Smooth muscle cell (in vitro differentiated cells): ENCODE measurements around the gene POTEF. TPM values are rescaled to one million over a fixed set of nuclear protein-coding genes. Genes with fewer than 3 reads are reported as not detected.
"Not testable (repeated sequence)": the region's sequence is repeated elsewhere in the genome, so short reads cannot be mapped to it uniquely, and the experiment has no call there.

Experiments used
- DNase-seq: peaks from one replicate; lab custom pipeline; 2025; ENCODE audit not compliant: unreplicated experiment; lab: John Stamatoyannopoulos, UW
- H2AFZ ChIP-seq: fragments of 200-600 bp; sonication (generic); 2 replicates; pipeline ENCODE4 v1.6.0; 2016; ENCODE audit warnings: antibody characterized with exemption, low read depth, mild to moderate bottlenecking
- H3F3A ChIP-seq: fragments of 200-600 bp; sonication (generic); 2 replicates; pipeline ENCODE4 v1.6.0; 2017; ENCODE audit warnings: antibody characterized with exemption, low read depth
- H3K27ac ChIP-seq: fragments of 200-600 bp; sonication (generic); 2 replicates; pipeline ENCODE4 v1.5.1; 2016; ENCODE audit warnings: low read depth, mild to moderate bottlenecking
- H3K27me3 ChIP-seq: fragments of 200-600 bp; sonication (generic); 2 replicates; pipeline ENCODE4 v1.6.1; 2016; ENCODE audit warnings: low read depth, mild to moderate bottlenecking
- H3K36me3 ChIP-seq: fragments of 200-600 bp; sonication (generic); 2 replicates; pipeline ENCODE4 v1.5.1; 2016; ENCODE audit warnings: low read depth
- H3K4me1 ChIP-seq: fragments of 200-600 bp; sonication (generic); 2 replicates; pipeline ENCODE4 v1.5.1; 2016; ENCODE audit warnings: low read depth
- H3K4me2 ChIP-seq: fragments of 200-600 bp; sonication (generic); 2 replicates; pipeline ENCODE4 v1.6.0; 2016; ENCODE audit warnings: mild to moderate bottlenecking
- H3K4me3 ChIP-seq: fragments of 200-600 bp; sonication (generic); 2 replicates; pipeline ENCODE4 v1.5.1; 2016; ENCODE audit warnings: mild to moderate bottlenecking
- H3K79me2 ChIP-seq: fragments of 200-600 bp; sonication (generic); 2 replicates; pipeline ENCODE4 v1.6.0; 2016; ENCODE audit warnings: low read depth, mild to moderate bottlenecking
- H3K9ac ChIP-seq: fragments of 200-600 bp; sonication (generic); 2 replicates; pipeline ENCODE4 v1.6.0; 2016; ENCODE audit warnings: low read depth
- H3K9me3 ChIP-seq: fragments of 200-600 bp; sonication (generic); replicated peaks from 2 replicates; pipeline ENCODE4 v1.5.1; 2016; ENCODE audit warnings: low read depth
- H4K20me1 ChIP-seq: fragments of 200-600 bp; sonication (generic); 2 replicates; pipeline ENCODE4 v1.6.0; 2016; ENCODE audit warnings: low read depth
- WGBS: methylation state at CpG from one replicate; pipeline ENCODE4 v1.1.7; 2016; ENCODE audit warnings: low lambda C conversion rate; 5-methylcytosine and 5-hydroxymethylcytosine counted together
- polyA plus RNA-seq: library from polyadenylated mRNA; unstranded; fragments of >200 nt; fragmentation: Nextera tagmentation; extraction: Ambion mirVana; gene quantifications from 2 replicates; pipeline ENCODE4 v1.2.1, GENCODE V29; 2016
- total RNA-seq: library from RNA; depleted of rRNA; stranded (reverse); fragments of >200 nt; gene quantifications from 2 replicates; pipeline ENCODE4 v1.2.3, GENCODE V29; 2014
- TF ChIP-seq, protein P1 (sequence below): fragments of 200-600 bp; sonication (generic); IDR thresholded peaks from 2 replicates; pipeline ENCODE4 v1.5.1; 2017; ENCODE audit warnings: borderline replicate concordance, mild to moderate bottlenecking, antibody characterized with exemption; ENCODE audit not compliant: insufficient read depth, poor library complexity, severe bottlenecking

The POTEF gene
- total and polyA plus RNA-seq, 2 experiments from 2014 or later = 2.8 to 9.7 TPM

- not testable (repeated sequence) for H3K9ac ChIP-seq, H3K9me3 ChIP-seq, H3K36me3 ChIP-seq, H2AFZ ChIP-seq, DNase-seq, H3F3A ChIP-seq, H3K4me3 ChIP-seq, H3K27ac ChIP-seq, H3K4me2 ChIP-seq, H3K4me1 ChIP-seq, H3K27me3 ChIP-seq, H4K20me1 ChIP-seq
- 95% methylated on average over 6 of the region's 13 CpGs for WGBS
- H3K79me2 ChIP-seq = peaks cover 23% of the 10 kb centered on the region
Observed at GRCh38 chr2:130138326-130138725, 9.3 kb upstream of the POTEF start.

- not testable (repeated sequence) for H3K4me2 ChIP-seq, H2AFZ ChIP-seq, H4K20me1 ChIP-seq, H3F3A ChIP-seq, H3K9ac ChIP-seq, DNase-seq, H3K9me3 ChIP-seq, H3K36me3 ChIP-seq, H3K27me3 ChIP-seq, H3K27ac ChIP-seq, H3K4me1 ChIP-seq, H3K4me3 ChIP-seq
- WGBS = 98% methylated on average over 5 of the region's 5 CpGs
- H3K79me2 ChIP-seq = peaks cover 35% of the 10 kb centered on the region
Observed at GRCh38 chr2:130137118-130137517, 8.1 kb upstream of the POTEF start.

DNA sequence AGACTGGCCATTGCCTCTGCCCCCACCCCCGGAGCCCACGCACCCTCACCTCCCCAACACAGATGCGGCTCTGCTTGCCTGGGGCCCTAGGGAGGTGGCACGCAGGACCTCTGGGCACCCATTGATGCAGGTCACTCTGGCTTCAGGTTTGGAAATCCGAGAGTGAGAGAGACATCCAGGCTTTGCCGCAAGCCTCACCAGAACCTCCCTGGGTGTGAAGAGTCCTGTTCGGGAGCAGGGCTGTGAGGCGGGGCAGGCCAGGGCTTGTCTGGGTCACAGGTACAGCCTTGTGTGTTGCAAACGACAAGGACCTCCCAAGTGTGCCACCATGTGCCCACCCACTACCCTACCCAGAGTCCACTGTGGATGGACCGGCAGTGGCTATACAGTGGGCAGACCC, 7.5 kb upstream of the POTEF start:
- not testable (repeated sequence) for H3K27me3 ChIP-seq, H3F3A ChIP-seq, H3K4me2 ChIP-seq, H4K20me1 ChIP-seq, H3K4me1 ChIP-seq, H3K9ac ChIP-seq, H3K36me3 ChIP-seq, H3K9me3 ChIP-seq, H3K4me3 ChIP-seq, H2AFZ ChIP-seq, DNase-seq, H3K27ac ChIP-seq
- 93% methylated on average over 9 of the region's 10 CpGs for WGBS
- H3K79me2 ChIP-seq = peaks cover 39% of the 10 kb centered on the region

- no peak overlapping the region for H3K4me3 ChIP-seq
- 97% methylated on average over 14 of the region's 15 CpGs for WGBS
- H3K27ac ChIP-seq = no peak overlapping the region
- H2AFZ ChIP-seq = no peak overlapping the region
- H3K9ac ChIP-seq = no peak overlapping the region
- H3K27me3 ChIP-seq = no peaks in the 10 kb centered on the region
- DNase-seq = no peak
- no peaks in the 10 kb centered on the region for H3K4me1 ChIP-seq
- no peaks in the 10 kb centered on the region for H4K20me1 ChIP-seq
- no peaks in the 10 kb centered on the region for H3K9me3 ChIP-seq
- H3F3A ChIP-seq = no peaks in the 10 kb centered on the region
- no peaks in the 10 kb centered on the region for H3K36me3 ChIP-seq
- TF ChIP-seq, protein P1, sequence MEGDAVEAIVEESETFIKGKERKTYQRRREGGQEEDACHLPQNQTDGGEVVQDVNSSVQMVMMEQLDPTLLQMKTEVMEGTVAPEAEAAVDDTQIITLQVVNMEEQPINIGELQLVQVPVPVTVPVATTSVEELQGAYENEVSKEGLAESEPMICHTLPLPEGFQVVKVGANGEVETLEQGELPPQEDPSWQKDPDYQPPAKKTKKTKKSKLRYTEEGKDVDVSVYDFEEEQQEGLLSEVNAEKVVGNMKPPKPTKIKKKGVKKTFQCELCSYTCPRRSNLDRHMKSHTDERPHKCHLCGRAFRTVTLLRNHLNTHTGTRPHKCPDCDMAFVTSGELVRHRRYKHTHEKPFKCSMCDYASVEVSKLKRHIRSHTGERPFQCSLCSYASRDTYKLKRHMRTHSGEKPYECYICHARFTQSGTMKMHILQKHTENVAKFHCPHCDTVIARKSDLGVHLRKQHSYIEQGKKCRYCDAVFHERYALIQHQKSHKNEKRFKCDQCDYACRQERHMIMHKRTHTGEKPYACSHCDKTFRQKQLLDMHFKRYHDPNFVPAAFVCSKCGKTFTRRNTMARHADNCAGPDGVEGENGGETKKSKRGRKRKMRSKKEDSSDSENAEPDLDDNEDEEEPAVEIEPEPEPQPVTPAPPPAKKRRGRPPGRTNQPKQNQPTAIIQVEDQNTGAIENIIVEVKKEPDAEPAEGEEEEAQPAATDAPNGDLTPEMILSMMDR = no peak
- no peak overlapping the region for H3K4me2 ChIP-seq
- H3K79me2 ChIP-seq = peaks cover 39% of the 10 kb centered on the region
Observed at GRCh38 chr2:130135692-130136541, 6.9 kb upstream of the POTEF start.

GRCh38 chr2:130128464-130128863, 558 bp downstream of the POTEF start:
- H3K9me3 ChIP-seq, H3K36me3 ChIP-seq, H3K4me1 ChIP-seq, H3F3A ChIP-seq, H3K9ac ChIP-seq, H2AFZ ChIP-seq, H4K20me1 ChIP-seq, H3K27me3 ChIP-seq, DNase-seq, H3K27ac ChIP-seq: not testable (repeated sequence)
- 19% methylated on average over 8 of the region's 14 CpGs for WGBS
- peak overlapping the region; percentile 53 for H3K4me3 ChIP-seq
- peak overlapping the region; percentile 80 for H3K4me2 ChIP-seq
- peaks cover 17% of the 10 kb centered on the region for H3K79me2 ChIP-seq

DNA sequence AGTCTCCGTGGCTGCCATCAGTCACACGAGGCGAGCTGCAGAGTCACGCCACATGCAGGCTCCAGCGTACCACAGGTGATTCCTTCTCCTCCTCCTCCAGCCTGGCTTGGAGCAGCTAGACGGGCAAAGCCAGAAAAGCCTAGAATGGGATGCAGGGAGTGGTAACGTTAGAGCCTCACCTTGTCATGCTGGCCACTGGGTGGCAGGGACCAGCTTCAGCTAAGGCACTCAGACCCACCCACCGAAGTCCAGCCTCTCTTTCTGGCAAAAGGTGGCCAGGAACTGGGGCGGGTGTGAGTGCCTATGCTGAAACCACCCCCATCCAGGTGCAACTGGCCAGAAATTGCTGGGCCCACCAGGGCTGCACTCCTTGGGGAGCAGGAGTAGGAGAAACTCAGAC, 1.3 kb downstream of the POTEF start:
- not testable (repeated sequence) for H3K9ac ChIP-seq, H3F3A ChIP-seq, H2AFZ ChIP-seq, DNase-seq, H4K20me1 ChIP-seq, H3K27ac ChIP-seq, H3K9me3 ChIP-seq, H3K4me1 ChIP-seq, H3K27me3 ChIP-seq, H3K36me3 ChIP-seq
- 66% methylated on average over 8 of the region's 9 CpGs for WGBS
- Histone ChIP-seq H3K4me2 (peak overlapping the region; percentile 80), H3K4me3 (peak overlapping the region; percentile 53), H3K79me2 (peaks cover 10% of the 10 kb centered on the region)

GRCh38 chr2:130120924-130121323, 8.1 kb downstream of the POTEF start:
- H3K4me1 ChIP-seq, H3K36me3 ChIP-seq, DNase-seq, H3K9ac ChIP-seq, H3K27ac ChIP-seq, H3F3A ChIP-seq, H2AFZ ChIP-seq, H3K9me3 ChIP-seq, H4K20me1 ChIP-seq, H3K4me2 ChIP-seq, H3K79me2 ChIP-seq, H3K27me3 ChIP-seq, H3K4me3 ChIP-seq: not testable (repeated sequence)
- WGBS = 97% methylated on average over 32 of the region's 45 CpGs
